HL-60/S4 treated with phorbol 12-myristate 13-acetate at 8.2 ng/mL for 4 days and 3 days (cell line): Measurements from ENCODE around the gene LZTS2.
"Not testable (repeated sequence)": the region's sequence is repeated elsewhere in the genome, so short reads cannot be mapped to it uniquely, and the experiment has no call there.

Experiments
- in situ Hi-C: fragments of 300-500 bp; cut with MboI; formaldehyde crosslinking; loops from 2 replicates; pipeline ENCODE4 v1.15.0; 2022; ENCODE audit warnings: low sequenced_read_pairs

The LZTS2 gene, protein sequence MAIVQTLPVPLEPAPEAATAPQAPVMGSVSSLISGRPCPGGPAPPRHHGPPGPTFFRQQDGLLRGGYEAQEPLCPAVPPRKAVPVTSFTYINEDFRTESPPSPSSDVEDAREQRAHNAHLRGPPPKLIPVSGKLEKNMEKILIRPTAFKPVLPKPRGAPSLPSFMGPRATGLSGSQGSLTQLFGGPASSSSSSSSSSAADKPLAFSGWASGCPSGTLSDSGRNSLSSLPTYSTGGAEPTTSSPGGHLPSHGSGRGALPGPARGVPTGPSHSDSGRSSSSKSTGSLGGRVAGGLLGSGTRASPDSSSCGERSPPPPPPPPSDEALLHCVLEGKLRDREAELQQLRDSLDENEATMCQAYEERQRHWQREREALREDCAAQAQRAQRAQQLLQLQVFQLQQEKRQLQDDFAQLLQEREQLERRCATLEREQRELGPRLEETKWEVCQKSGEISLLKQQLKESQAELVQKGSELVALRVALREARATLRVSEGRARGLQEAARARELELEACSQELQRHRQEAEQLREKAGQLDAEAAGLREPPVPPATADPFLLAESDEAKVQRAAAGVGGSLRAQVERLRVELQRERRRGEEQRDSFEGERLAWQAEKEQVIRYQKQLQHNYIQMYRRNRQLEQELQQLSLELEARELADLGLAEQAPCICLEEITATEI

DNA sequence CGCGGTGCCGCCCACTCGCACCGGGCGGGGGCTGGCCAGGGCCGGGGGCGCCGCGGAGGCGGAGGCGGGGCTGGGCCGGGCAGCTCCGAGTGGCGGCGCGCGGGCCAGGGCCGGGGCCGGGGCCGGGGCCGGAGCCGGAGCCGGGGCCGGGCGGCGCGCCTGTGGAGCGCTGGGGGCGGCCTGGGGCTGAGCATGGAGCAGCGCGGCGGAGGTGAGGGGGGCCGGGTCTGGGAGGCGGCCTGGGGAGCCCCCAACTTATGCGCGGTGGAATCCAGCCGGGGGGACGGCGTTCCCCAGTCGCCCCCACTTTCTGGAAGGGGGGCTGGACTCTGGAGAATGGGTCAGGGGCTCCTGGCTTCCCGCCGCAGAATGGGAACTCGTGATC is at the start of gene LZTS2:
LZTS2 (plus strand) TSS at position 67 of the 385 bp plus-strand sequence. CDS start 2,731 bp downstream, outside the sequence.
- in situ Hi-C loops = no loop called here

DNA sequence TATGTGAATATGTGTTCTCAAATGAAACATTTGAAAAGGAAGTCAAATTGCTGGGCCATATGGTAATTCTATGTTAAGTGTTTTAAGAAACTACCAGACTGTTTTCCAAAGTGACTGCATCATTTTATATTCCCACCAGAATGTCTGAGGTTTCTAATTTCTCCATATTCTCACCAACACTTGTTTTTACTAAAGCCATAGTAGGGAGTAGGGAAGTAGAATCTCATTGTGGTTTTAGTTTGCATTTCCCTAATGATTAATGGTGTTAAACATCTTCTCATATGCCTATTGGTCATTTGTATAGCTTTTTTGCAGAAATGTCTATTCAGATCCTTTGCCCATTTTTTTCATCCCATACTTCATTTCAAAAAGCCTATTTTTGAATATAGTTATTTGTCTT is 39.4 kb upstream of the LZTS2 start:
- in situ Hi-C loops = no loop called here

DNA sequence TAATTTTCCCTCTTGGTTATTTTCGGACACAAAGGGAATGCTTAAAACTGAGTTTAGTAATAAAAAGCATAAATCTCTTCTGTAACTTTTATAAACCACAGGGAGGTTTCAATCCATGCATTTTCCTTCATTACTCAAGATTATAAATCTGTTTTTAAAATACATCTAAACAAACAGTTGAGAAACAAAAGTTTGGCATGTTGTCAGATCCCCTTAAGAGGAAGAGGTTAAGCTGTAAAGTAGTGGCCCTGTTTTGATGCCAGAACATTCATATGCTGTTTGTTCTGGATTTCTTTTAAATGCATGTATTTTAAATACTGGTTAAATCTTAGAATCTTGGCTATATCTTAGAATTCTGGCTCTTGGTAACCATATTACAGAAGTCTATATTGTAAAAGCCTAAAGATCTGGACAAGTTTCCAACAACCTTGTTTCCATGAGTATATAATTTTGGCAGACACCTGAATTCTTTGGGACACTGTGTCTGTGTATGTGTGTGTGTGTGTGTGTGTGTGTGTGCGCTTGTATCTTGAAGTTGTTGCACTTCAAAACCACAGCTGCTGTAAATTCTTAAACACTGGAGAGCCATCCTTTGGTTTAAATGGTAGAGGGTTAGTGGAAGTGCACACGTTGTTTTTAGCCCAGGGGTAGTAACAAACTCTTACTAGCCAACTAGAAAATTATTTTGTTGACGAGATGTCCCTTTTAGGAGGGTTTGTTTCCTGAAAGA is 37.1 kb upstream of the LZTS2 start:
- in situ Hi-C loops = no loop called here

- in situ Hi-C loops = no loop called here
Measured at GRCh38 chr10:100963826-100964225, 35.8 kb upstream of the LZTS2 start.

GRCh38 chr10:100965820-100966219 is 33.8 kb upstream of the LZTS2 start:
- in situ Hi-C loops = no loop called here

GRCh38 chr10:100966887-100967286 is 32.7 kb upstream of the LZTS2 start:
- in situ Hi-C loops = no loop called here

GRCh38 chr10:100967332-100967731 is 32.3 kb upstream of the LZTS2 start:
- in situ Hi-C loops = no loop called here

DNA sequence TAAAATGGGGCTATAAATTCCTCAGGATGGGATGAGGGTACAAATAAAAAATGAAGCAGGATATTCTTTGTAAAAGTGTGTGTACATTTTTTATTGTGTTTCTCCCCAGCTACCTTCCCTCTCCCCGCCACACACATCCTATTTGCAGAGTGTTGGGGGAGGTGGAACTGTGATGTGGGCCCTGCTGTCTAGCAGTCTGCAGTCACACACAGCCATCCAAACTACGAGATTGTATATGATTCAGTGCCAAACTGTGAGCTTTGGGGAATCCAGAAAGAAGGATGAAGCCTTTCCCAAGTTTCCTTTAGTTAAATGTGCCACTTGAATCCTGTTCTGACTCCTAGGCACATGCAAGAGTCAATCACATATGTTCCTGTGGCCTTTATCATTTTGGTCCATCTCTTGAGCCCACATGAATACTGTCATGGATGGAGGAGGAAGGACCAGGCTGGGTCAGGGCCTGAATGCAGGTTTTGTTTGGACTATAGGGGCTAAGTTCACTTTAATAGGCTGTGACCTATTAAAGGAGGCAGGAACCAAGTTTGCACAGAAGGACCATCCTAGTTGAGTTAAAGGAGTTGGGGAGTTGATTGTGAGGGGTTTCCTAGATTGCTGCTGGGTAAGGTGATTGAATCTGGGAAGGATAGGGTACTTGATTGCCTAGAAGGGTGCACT is 31.4 kb upstream of the LZTS2 start:
- in situ Hi-C loops = no loop called here

GRCh38 chr10:100968863-100969186 is 30.8 kb upstream of the LZTS2 start:
- in situ Hi-C loops = no loop called here

- in situ Hi-C loops = no loop called here
Measured at GRCh38 chr10:100969187-100970075, 30.2 kb upstream of the LZTS2 start, which contains the start of gene SEMA4G. TSS of gene SEMA4G (plus strand) at chr10:100969504. CDS start at chr10:100972913, 3,409 bp downstream.

DNA sequence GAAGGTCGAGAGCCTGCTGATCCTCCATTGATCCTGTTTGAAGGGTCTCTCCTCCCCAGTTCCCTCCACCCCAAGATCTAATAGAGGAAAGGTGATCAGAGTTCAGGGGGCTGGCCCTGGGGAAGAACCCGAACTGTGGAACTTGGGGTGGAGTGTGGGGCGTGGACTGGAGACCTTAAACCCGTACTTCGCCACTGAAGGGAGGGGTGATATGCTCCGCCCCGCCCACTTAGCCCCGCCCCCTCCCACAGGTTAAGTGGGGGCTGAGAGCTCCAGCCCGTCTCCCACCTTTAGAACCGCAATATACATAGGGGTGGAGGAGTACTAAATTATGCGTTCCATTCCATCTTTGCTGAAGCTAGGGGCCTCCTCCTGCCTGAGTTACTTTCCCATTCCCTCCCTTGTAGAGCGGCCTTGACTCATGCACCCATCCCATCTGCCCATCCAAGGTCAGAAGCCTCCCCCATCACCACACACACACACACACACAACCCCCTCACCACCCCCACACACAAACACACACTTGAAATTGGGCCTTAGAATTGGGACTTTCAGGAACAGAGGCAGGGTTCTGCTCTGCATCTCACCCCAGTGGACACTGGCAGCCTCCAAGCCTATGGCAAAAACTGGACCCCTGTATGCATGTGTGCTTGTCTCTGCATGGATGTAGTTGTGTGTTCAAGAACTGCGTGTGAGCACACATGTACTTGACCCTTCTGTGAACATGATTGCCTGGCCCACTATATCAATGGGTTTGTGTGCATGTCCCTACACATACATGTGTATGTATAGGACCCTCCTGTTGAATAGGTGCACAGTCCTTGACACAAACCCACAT is 29.3 kb upstream of the LZTS2 start:
- in situ Hi-C loops = no loop called here

GRCh38 chr10:100970914-100971811 is 28.4 kb upstream of the LZTS2 start:
- in situ Hi-C loops = no loop called here

GRCh38 chr10:100972115-100972903 is 27.3 kb upstream of the LZTS2 start:
- in situ Hi-C loops = no loop called here

- in situ Hi-C loops = no loop called here
Measured at GRCh38 chr10:100972904-100973535, 26.6 kb upstream of the LZTS2 start.

- in situ Hi-C loops = not testable (repeated sequence)
Measured at GRCh38 chr10:100975397-100975796, 24.2 kb upstream of the LZTS2 start.

GRCh38 chr10:100976906-100977305 is 22.7 kb upstream of the LZTS2 start:
- in situ Hi-C loops = no loop called here

- in situ Hi-C loops = no loop called here
Measured at GRCh38 chr10:100977436-100977835, 22.2 kb upstream of the LZTS2 start.
